Measurements from ENCODE around the gene LRP5. TPM values are rescaled to one million over a fixed set of nuclear protein-coding genes. Genes with fewer than 3 reads are reported as not detected.

The LRP5 gene
- polyA plus RNA-seq, 1 donor = 109 TPM

- Histone ChIP-seq H3K4me1 (ENCODE audit: control insufficient read depth, insufficient read depth, low read length) (no peaks in the 10 kb centered on the region), H3K27ac (ENCODE audit: low read length) (no peak overlapping the region), H3K36me3 (ENCODE audit: control insufficient read depth, insufficient read depth, low read length) (peaks cover 82% of the 10 kb centered on the region), H3K9me3 (ENCODE audit: control insufficient read depth, low read depth, low read length) (no peaks in the 10 kb centered on the region), H3K4me3 (ENCODE audit: low read length) (no peak overlapping the region), H3K27me3 (ENCODE audit: control insufficient read depth, insufficient read depth, low read length) (no peaks in the 10 kb centered on the region)
- DNase-seq = no peak
- 100% methylated on average over 2 of the region's 34 CpGs for WGBS (ENCODE audit: insufficient coverage, low lambda C conversion rate)
Observed at GRCh38 chr11:68406324-68407313, 94.2 kb downstream of the LRP5 start.

- 100% methylated on average over 1 of the region's 9 CpGs for WGBS (ENCODE audit: insufficient coverage, low lambda C conversion rate)
- no peaks in the 10 kb centered on the region for H3K4me1 ChIP-seq (ENCODE audit: control insufficient read depth, insufficient read depth, low read length)
- no peaks in the 10 kb centered on the region for H3K9me3 ChIP-seq (ENCODE audit: control insufficient read depth, low read depth, low read length)
- H3K27ac ChIP-seq (ENCODE audit: low read length) = no peak overlapping the region
- DNase-seq = no peak
- peaks cover 84% of the 10 kb centered on the region for H3K36me3 ChIP-seq (ENCODE audit: control insufficient read depth, insufficient read depth, low read length)
- H3K4me3 ChIP-seq (ENCODE audit: low read length) = no peak overlapping the region
- no peaks in the 10 kb centered on the region for H3K27me3 ChIP-seq (ENCODE audit: control insufficient read depth, insufficient read depth, low read length)
Observed at GRCh38 chr11:68408512-68408911, 96.1 kb downstream of the LRP5 start.

- Histone ChIP-seq H3K4me1 (ENCODE audit: control insufficient read depth, insufficient read depth, low read length) (no peaks in the 10 kb centered on the region), H3K27ac (ENCODE audit: low read length) (no peak overlapping the region), H3K36me3 (ENCODE audit: control insufficient read depth, insufficient read depth, low read length) (peaks cover 87% of the 10 kb centered on the region), H3K27me3 (ENCODE audit: control insufficient read depth, insufficient read depth, low read length) (no peaks in the 10 kb centered on the region), H3K9me3 (ENCODE audit: control insufficient read depth, low read depth, low read length) (no peaks in the 10 kb centered on the region), H3K4me3 (ENCODE audit: low read length) (no peak overlapping the region)
- no CpG with 5 or more reads among the region's 30 CpGs for WGBS (ENCODE audit: insufficient coverage, low lambda C conversion rate)
- no peak for DNase-seq
Observed at GRCh38 chr11:68409748-68410344, 97.5 kb downstream of the LRP5 start.

- Histone ChIP-seq H3K27me3 (ENCODE audit: control insufficient read depth, insufficient read depth, low read length) (no peaks in the 10 kb centered on the region), H3K27ac (ENCODE audit: low read length) (no peak overlapping the region), H3K4me1 (ENCODE audit: control insufficient read depth, insufficient read depth, low read length) (no peaks in the 10 kb centered on the region), H3K36me3 (ENCODE audit: control insufficient read depth, insufficient read depth, low read length) (peaks cover 86% of the 10 kb centered on the region), H3K9me3 (ENCODE audit: control insufficient read depth, low read depth, low read length) (no peaks in the 10 kb centered on the region), H3K4me3 (ENCODE audit: low read length) (no peak overlapping the region)
- DNase-seq = no peak
- WGBS (ENCODE audit: insufficient coverage, low lambda C conversion rate) = no CpG with 5 or more reads among the region's 17 CpGs
Observed at GRCh38 chr11:68411501-68411991, 99.2 kb downstream of the LRP5 start.

GRCh38 chr11:68412593-68413475 lies 100.4 kb downstream of the LRP5 start:
- no peak overlapping the region for H3K4me3 ChIP-seq (ENCODE audit: low read length)
- peaks cover 85% of the 10 kb centered on the region for H3K36me3 ChIP-seq (ENCODE audit: control insufficient read depth, insufficient read depth, low read length)
- H3K9me3 ChIP-seq (ENCODE audit: control insufficient read depth, low read depth, low read length) = no peaks in the 10 kb centered on the region
- WGBS (ENCODE audit: insufficient coverage, low lambda C conversion rate) = no CpG with 5 or more reads among the region's 24 CpGs
- no peak for DNase-seq
- H3K27me3 ChIP-seq (ENCODE audit: control insufficient read depth, insufficient read depth, low read length) = no peaks in the 10 kb centered on the region
- no peak overlapping the region for H3K27ac ChIP-seq (ENCODE audit: low read length)
- no peaks in the 10 kb centered on the region for H3K4me1 ChIP-seq (ENCODE audit: control insufficient read depth, insufficient read depth, low read length)

- no peak overlapping the region for H3K27ac ChIP-seq (ENCODE audit: low read length)
- peaks cover 83% of the 10 kb centered on the region for H3K36me3 ChIP-seq (ENCODE audit: control insufficient read depth, insufficient read depth, low read length)
- no CpG with 5 or more reads among the region's 27 CpGs for WGBS (ENCODE audit: insufficient coverage, low lambda C conversion rate)
- no peak overlapping the region for H3K4me3 ChIP-seq (ENCODE audit: low read length)
- no peak for DNase-seq
- H3K27me3 ChIP-seq (ENCODE audit: control insufficient read depth, insufficient read depth, low read length) = no peaks in the 10 kb centered on the region
- H3K4me1 ChIP-seq (ENCODE audit: control insufficient read depth, insufficient read depth, low read length) = no peaks in the 10 kb centered on the region
- H3K9me3 ChIP-seq (ENCODE audit: control insufficient read depth, low read depth, low read length) = no peaks in the 10 kb centered on the region
Observed at GRCh38 chr11:68413591-68413999, 101.2 kb downstream of the LRP5 start.

GRCh38 chr11:68414496-68415221 lies 102.3 kb downstream of the LRP5 start:
- H3K4me1 ChIP-seq (ENCODE audit: control insufficient read depth, insufficient read depth, low read length) = no peaks in the 10 kb centered on the region

GRCh38 chr11:68416070-68416578 lies 103.7 kb downstream of the LRP5 start:
- Histone ChIP-seq H3K4me3 (ENCODE audit: low read length) (no peak overlapping the region), H3K27ac (ENCODE audit: low read length) (no peak overlapping the region), H3K4me1 (ENCODE audit: control insufficient read depth, insufficient read depth, low read length) (no peaks in the 10 kb centered on the region), H3K36me3 (ENCODE audit: control insufficient read depth, insufficient read depth, low read length) (peaks cover 83% of the 10 kb centered on the region), H3K9me3 (ENCODE audit: control insufficient read depth, low read depth, low read length) (no peaks in the 10 kb centered on the region), H3K27me3 (ENCODE audit: control insufficient read depth, insufficient read depth, low read length) (no peaks in the 10 kb centered on the region)
- WGBS (ENCODE audit: insufficient coverage, low lambda C conversion rate) = 100% methylated on average over 2 of the region's 22 CpGs
- no peak for DNase-seq

More at GRCh38 chr11:68414496-68415221, 102.3 kb downstream of the LRP5 start:
- Histone ChIP-seq H3K4me3 (ENCODE audit: low read length) (no peak overlapping the region), H3K27ac (ENCODE audit: low read length) (no peak overlapping the region), H3K27me3 (ENCODE audit: control insufficient read depth, insufficient read depth, low read length) (no peaks in the 10 kb centered on the region), H3K9me3 (ENCODE audit: control insufficient read depth, low read depth, low read length) (no peaks in the 10 kb centered on the region), H3K36me3 (ENCODE audit: control insufficient read depth, insufficient read depth, low read length) (peaks cover 86% of the 10 kb centered on the region)
- no peak for DNase-seq
- WGBS (ENCODE audit: insufficient coverage, low lambda C conversion rate) = no CpG with 5 or more reads among the region's 19 CpGs

- Histone ChIP-seq H3K4me3 (ENCODE audit: low read length) (no peak overlapping the region), H3K27ac (ENCODE audit: low read length) (no peak overlapping the region), H3K36me3 (ENCODE audit: control insufficient read depth, insufficient read depth, low read length) (peaks cover 82% of the 10 kb centered on the region), H3K9me3 (ENCODE audit: control insufficient read depth, low read depth, low read length) (peaks cover 5% of the 10 kb centered on the region), H3K27me3 (ENCODE audit: control insufficient read depth, insufficient read depth, low read length) (no peaks in the 10 kb centered on the region), H3K4me1 (ENCODE audit: control insufficient read depth, insufficient read depth, low read length) (no peaks in the 10 kb centered on the region)
- no peak for DNase-seq
- no CpG with 5 or more reads among the region's 6 CpGs for WGBS (ENCODE audit: insufficient coverage, low lambda C conversion rate)
Observed at GRCh38 chr11:68418648-68419047, 106.3 kb downstream of the LRP5 start.

Measured in large intestine (tissue), 3 donors.